ENCODE measurements around the gene APMAP. TPM values are rescaled to one million over a fixed set of nuclear protein-coding genes. Genes with fewer than 3 reads are reported as not detected.
"Not testable (repeated sequence)": the region's sequence is repeated elsewhere in the genome, so short reads cannot be mapped to it uniquely, and the experiment has no call there.

APMAP gene
- total RNA-seq, 1 donor from 2014 or later: 71.7 TPM

GRCh38 chr20:24934716-24935115 is 57.8 kb downstream of the APMAP start:
- H3K27ac Mint-ChIP-seq: no peak overlapping the region

GRCh38 chr20:24934101-24934661 is 58.4 kb downstream of the APMAP start:
- no peak overlapping the region for H3K27ac ChIP-seq
- H3K27me3 ChIP-seq: no peaks in the 10 kb centered on the region
- H3F3A ChIP-seq (ENCODE audit: low read depth): no peaks in the 10 kb centered on the region
- Mint-ChIP-seq H3K4me1 (no peaks in the 10 kb centered on the region), H3K9me3 (peaks cover 5% of the 10 kb centered on the region), H3K4me3 (no peak overlapping the region), H3K27me3 (ENCODE audit: insufficient read depth, low read depth) (peaks cover 7% of the 10 kb centered on the region), H3K27ac (no peak overlapping the region), H3K36me3 (no peaks in the 10 kb centered on the region)
- no peak overlapping the region for H2AFZ ChIP-seq (replicated peaks)
- H3K4me3 ChIP-seq: no peak overlapping the region
- no peaks in the 10 kb centered on the region for H4K20me1 ChIP-seq (ENCODE audit: low read depth)
- TF ChIP-seq EZH2 (IDR thresholded peaks at IDR 0.05): no peak
- no peak for TF ChIP-seq EZH2phosphoT487 (IDR thresholded peaks at IDR 0.05)
- TF ChIP-seq, protein P1, sequence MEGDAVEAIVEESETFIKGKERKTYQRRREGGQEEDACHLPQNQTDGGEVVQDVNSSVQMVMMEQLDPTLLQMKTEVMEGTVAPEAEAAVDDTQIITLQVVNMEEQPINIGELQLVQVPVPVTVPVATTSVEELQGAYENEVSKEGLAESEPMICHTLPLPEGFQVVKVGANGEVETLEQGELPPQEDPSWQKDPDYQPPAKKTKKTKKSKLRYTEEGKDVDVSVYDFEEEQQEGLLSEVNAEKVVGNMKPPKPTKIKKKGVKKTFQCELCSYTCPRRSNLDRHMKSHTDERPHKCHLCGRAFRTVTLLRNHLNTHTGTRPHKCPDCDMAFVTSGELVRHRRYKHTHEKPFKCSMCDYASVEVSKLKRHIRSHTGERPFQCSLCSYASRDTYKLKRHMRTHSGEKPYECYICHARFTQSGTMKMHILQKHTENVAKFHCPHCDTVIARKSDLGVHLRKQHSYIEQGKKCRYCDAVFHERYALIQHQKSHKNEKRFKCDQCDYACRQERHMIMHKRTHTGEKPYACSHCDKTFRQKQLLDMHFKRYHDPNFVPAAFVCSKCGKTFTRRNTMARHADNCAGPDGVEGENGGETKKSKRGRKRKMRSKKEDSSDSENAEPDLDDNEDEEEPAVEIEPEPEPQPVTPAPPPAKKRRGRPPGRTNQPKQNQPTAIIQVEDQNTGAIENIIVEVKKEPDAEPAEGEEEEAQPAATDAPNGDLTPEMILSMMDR (IDR thresholded peaks at IDR 0.05): no peak
- DNase-seq (ENCODE audit: low spot score): no peak
- H3K4me1 ChIP-seq: no peaks in the 10 kb centered on the region
- no peaks in the 10 kb centered on the region for H3K9me3 ChIP-seq (ENCODE audit: low read depth)
- H3K4me2 ChIP-seq: no peak overlapping the region
- H3K36me3 ChIP-seq: no peaks in the 10 kb centered on the region
- no peaks in the 10 kb centered on the region for H3K79me2 ChIP-seq (ENCODE audit: low read depth)
- H3K9ac ChIP-seq: no peak overlapping the region

More at GRCh38 chr20:24934716-24935115, 57.8 kb downstream of the APMAP start:
- Histone ChIP-seq H3K79me2 (ENCODE audit: low read depth) (no peaks in the 10 kb centered on the region), H3K9ac (no peak overlapping the region), H3K36me3 (no peaks in the 10 kb centered on the region), H3K27me3 (no peaks in the 10 kb centered on the region), H3F3A (ENCODE audit: low read depth) (no peaks in the 10 kb centered on the region), H3K4me3 (no peak overlapping the region), H2AFZ (replicated peaks) (no peak overlapping the region), H3K27ac (no peak overlapping the region), H3K4me1 (no peaks in the 10 kb centered on the region), H4K20me1 (ENCODE audit: low read depth) (no peaks in the 10 kb centered on the region), H3K9me3 (ENCODE audit: low read depth) (no peaks in the 10 kb centered on the region), H3K4me2 (no peak overlapping the region)
- Mint-ChIP-seq H3K9me3 (peaks cover 5% of the 10 kb centered on the region), H3K27me3 (ENCODE audit: insufficient read depth, low read depth) (peaks cover 7% of the 10 kb centered on the region), H3K36me3 (no peaks in the 10 kb centered on the region), H3K4me1 (no peaks in the 10 kb centered on the region), H3K4me3 (no peak overlapping the region)
- no peak for DNase-seq (ENCODE audit: low spot score)
- TF ChIP-seq, protein P1 (IDR thresholded peaks at IDR 0.05): no peak
- TF ChIP-seq EZH2 (IDR thresholded peaks at IDR 0.05) (no peak), EZH2phosphoT487 (IDR thresholded peaks at IDR 0.05) (no peak)

DNA sequence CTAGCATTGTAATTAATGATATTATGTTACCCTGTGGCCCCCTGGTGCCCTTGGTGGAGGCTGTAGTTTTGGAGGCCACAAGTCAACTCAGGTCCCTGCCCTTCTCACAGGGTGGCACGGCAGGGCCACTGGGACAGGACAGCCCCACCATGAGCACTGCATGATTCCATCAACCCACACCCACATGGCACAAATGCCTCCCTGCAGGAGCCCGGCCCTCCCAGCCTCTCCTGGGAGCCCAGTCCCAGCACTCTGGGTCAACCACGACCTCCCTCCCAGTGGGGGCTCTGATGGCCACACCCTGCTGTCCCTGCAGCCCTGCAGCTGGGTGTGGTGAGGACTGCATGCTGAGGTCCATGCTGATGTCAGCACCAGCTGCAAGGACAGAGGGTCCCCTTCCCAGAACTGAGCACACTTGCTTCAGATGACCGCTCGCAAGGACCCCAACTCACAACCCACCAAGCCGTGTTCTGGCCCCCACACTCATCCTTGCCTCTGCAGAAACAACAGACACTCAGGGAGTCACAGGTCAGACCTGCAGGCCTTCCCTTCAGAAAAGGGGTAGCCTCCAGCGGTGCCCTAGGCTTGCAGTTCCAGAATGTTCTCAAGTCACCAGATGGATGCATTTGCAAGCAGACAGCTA is 59.2 kb downstream of the APMAP start:
- Histone ChIP-seq H3K9ac (no peak overlapping the region), H4K20me1 (ENCODE audit: low read depth) (no peaks in the 10 kb centered on the region), H3F3A (ENCODE audit: low read depth) (no peaks in the 10 kb centered on the region), H3K4me3 (no peak overlapping the region), H3K4me1 (no peaks in the 10 kb centered on the region), H3K36me3 (no peaks in the 10 kb centered on the region), H3K27me3 (no peaks in the 10 kb centered on the region), H3K27ac (no peak overlapping the region), H3K9me3 (ENCODE audit: low read depth) (no peaks in the 10 kb centered on the region), H2AFZ (replicated peaks) (no peak overlapping the region), H3K79me2 (ENCODE audit: low read depth) (no peaks in the 10 kb centered on the region), H3K4me2 (no peak overlapping the region)
- Mint-ChIP-seq H3K27ac (no peak overlapping the region), H3K4me3 (no peak overlapping the region), H3K4me1 (no peaks in the 10 kb centered on the region), H3K36me3 (no peaks in the 10 kb centered on the region), H3K9me3 (peaks cover 5% of the 10 kb centered on the region), H3K27me3 (ENCODE audit: insufficient read depth, low read depth) (peaks cover 7% of the 10 kb centered on the region)
- TF ChIP-seq EZH2 (IDR thresholded peaks at IDR 0.05) (no peak), EZH2phosphoT487 (IDR thresholded peaks at IDR 0.05) (no peak)
- TF ChIP-seq, protein P1 (IDR thresholded peaks at IDR 0.05): no peak
- DNase-seq (ENCODE audit: low spot score): no peak

- H3K27me3 ChIP-seq; H3F3A ChIP-seq (ENCODE audit: low read depth); H3K4me2 ChIP-seq; H3K4me3 ChIP-seq; H2AFZ ChIP-seq (replicated peaks); H3K36me3 ChIP-seq; H3K9me3 Mint-ChIP-seq; H3K9ac ChIP-seq; H3K79me2 ChIP-seq (ENCODE audit: low read depth); H3K27ac Mint-ChIP-seq; H3K36me3 Mint-ChIP-seq; H3K27me3 Mint-ChIP-seq (ENCODE audit: insufficient read depth, low read depth); H3K27ac ChIP-seq; H4K20me1 ChIP-seq (ENCODE audit: low read depth); H3K4me1 Mint-ChIP-seq; H3K9me3 ChIP-seq (ENCODE audit: low read depth); H3K4me1 ChIP-seq; DNase-seq (ENCODE audit: low spot score); H3K4me3 Mint-ChIP-seq: not testable (repeated sequence)
These were observed 60.7 kb downstream of the APMAP start for GRCh38 chr20:24931893-24932292.

All from neural progenitor cell (in vitro differentiated cells).